HL-60 (cell line): ENCODE results near the gene SCOC.

Source experiments
- DNase-seq, 2 experiments: peaks; one replicate each; pipeline ENCODE4 v3.0.0-alpha.2; 2010 to 2020; ENCODE audit warnings: low read depth in 1 of 2, low spot score in 1 of 2
- H3K27ac ChIP-seq: fragments of 250-450 bp; sonication (Bioruptor Pico); replicated peaks from 2 replicates; pipeline ENCODE4 v1.5.1; 2020; ENCODE audit warnings: mild to moderate bottlenecking, moderate library complexity
- H3K27me3 ChIP-seq: fragments of 250-450 bp; sonication (Bioruptor Pico); 2 replicates; pipeline ENCODE4 v1.5.1; 2021; ENCODE audit warnings: mild to moderate bottlenecking, moderate library complexity; ENCODE audit not compliant: insufficient read depth, poor library complexity, severe bottlenecking
- H3K4me3 ChIP-seq: replicated peaks from 2 replicates; pipeline ENCODE4 v1.5.1; 2011; ENCODE audit warnings: mild to moderate bottlenecking, control low read depth, low read length; ENCODE audit not compliant: insufficient read depth
- GABPA ChIP-seq: IDR thresholded peaks from 2 replicates; pipeline ENCODE4 v1.6.1; 2012; ENCODE audit warnings: low read depth
- POLR2AphosphoS5 ChIP-seq: IDR thresholded peaks from 2 replicates; pipeline ENCODE4 v1.6.1; 2012; ENCODE audit warnings: low read depth
- SPI1 ChIP-seq: IDR thresholded peaks from 2 replicates; pipeline ENCODE4 v1.6.1; 2012; ENCODE audit warnings: low read depth, mild to moderate bottlenecking, borderline replicate concordance
- long read RNA-seq: library from polyadenylated mRNA; unstranded; transcript quantifications from one replicate; pipeline ENCODE4 v2.0.0, GENCODE V29; 2020
- TF ChIP-seq, protein P1 (sequence below): IDR thresholded peaks from 2 replicates; pipeline ENCODE4 v1.6.1; 2012; ENCODE audit warnings: low read depth; ENCODE audit not compliant: insufficient replicate concordance
- TF ChIP-seq, protein P2 (sequence below): IDR thresholded peaks from one replicate; pipeline ENCODE4 v1.5.1; 2011; ENCODE audit warnings: low read length, control low read depth, inconsistent platforms; ENCODE audit not compliant: insufficient read depth

SCOC gene
- long read RNA-seq, transcript SCOC-211 (4 exons, 1,959 nt): major isoform, 449 of 481 reads
- long read RNA-seq, transcript SCOC-207 (3 exons, 1,838 nt): minor isoform, 18 of 481 reads
- long read RNA-seq, partial matches to known transcripts: 2 of 481 reads
- long read RNA-seq, other reads (novel, unspliced or antisense): 12 of 481 reads

DNA sequence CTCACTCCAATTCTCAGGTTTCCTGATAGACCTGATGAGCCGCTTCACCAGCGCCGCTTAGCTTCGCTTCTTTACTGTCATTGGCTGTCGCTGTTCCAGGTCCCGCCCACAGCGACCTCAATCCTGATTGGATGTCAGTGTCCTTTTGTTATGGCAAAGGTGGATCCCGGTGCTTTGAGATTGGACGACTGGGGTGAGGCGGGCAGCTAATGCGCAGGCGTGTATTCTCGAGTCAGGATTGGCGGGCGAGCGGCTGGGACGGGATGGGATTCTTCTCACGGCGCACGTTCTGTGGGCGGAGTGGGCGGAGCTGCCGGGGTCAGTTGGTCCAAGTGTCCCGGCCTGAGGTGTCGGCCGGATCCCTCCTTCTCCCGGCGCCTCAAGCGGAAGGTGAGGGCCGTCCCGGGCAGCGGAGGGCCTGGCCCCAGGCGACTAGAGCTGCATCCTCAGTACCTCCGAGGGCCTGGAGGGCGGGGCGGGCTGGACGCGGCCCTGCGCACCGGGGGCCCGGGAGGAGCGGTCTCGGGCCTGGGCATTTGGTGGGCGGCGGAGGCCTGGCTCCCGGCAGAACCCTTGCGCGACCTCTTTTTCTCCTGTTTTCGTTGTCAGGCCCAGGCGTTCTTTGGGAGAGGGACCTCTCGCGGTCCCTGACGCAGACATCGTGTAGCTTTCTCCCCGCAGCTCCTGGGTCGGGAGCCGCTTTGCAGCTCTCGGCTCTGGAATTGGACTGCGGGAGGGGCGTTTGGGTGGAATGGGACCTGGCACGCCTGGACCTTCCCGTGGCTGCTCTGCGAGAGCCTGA lies at the start of gene SCOC:
SCOC (plus strand) TSS at position 319 of the 802 bp plus-strand sequence. CDS start 5,525 bp downstream, outside the sequence.
- TF ChIP-seq SPI1 (no peak), POLR2AphosphoS5 (peak; percentile 55)
- DNase-seq: peak; percentile 94 to 99
- Histone ChIP-seq H3K4me3 (peak within 1 kb of the TSS; percentile 93), H3K27ac (peak within 1 kb of the TSS; percentile 63), H3K27me3 (no peaks in the 10 kb centered on the region)

DNA sequence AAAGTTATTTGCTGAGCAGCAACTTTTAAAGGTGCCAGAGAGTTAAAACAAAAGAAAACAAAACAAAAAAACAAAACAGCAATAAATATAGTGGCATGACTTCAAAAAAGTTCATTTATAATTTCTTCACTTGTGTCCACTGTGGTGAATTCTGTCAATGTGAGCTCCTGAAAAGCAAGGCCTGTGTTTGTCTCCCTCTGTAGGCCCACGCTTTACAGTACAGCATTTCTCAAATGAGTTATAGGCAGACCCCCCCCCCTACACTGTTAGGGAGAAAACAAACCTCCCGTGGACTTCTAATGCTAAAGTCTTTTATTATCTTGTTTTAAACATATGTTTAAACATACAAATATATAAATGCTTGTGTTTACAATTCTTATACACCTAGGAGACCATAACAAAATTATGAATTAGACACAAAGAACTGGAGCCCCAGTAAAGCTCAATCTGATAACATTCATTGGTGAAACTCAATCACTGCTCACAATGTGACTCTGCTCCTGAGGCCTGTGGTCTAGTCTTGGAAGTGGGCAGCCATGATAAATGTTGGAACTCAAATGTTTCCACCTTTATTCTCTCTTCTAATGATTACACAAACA lies 47.0 kb upstream of the SCOC start:
- Histone ChIP-seq H3K4me3 (no peak overlapping the region), H3K27ac (no peak overlapping the region), H3K27me3 (no peaks in the 10 kb centered on the region)
- TF ChIP-seq, protein P1, sequence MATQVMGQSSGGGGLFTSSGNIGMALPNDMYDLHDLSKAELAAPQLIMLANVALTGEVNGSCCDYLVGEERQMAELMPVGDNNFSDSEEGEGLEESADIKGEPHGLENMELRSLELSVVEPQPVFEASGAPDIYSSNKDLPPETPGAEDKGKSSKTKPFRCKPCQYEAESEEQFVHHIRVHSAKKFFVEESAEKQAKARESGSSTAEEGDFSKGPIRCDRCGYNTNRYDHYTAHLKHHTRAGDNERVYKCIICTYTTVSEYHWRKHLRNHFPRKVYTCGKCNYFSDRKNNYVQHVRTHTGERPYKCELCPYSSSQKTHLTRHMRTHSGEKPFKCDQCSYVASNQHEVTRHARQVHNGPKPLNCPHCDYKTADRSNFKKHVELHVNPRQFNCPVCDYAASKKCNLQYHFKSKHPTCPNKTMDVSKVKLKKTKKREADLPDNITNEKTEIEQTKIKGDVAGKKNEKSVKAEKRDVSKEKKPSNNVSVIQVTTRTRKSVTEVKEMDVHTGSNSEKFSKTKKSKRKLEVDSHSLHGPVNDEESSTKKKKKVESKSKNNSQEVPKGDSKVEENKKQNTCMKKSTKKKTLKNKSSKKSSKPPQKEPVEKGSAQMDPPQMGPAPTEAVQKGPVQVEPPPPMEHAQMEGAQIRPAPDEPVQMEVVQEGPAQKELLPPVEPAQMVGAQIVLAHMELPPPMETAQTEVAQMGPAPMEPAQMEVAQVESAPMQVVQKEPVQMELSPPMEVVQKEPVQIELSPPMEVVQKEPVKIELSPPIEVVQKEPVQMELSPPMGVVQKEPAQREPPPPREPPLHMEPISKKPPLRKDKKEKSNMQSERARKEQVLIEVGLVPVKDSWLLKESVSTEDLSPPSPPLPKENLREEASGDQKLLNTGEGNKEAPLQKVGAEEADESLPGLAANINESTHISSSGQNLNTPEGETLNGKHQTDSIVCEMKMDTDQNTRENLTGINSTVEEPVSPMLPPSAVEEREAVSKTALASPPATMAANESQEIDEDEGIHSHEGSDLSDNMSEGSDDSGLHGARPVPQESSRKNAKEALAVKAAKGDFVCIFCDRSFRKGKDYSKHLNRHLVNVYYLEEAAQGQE: no peak
- no peak for TF ChIP-seq SPI1
- TF ChIP-seq POLR2AphosphoS5: no peak
- TF ChIP-seq, protein P2, sequence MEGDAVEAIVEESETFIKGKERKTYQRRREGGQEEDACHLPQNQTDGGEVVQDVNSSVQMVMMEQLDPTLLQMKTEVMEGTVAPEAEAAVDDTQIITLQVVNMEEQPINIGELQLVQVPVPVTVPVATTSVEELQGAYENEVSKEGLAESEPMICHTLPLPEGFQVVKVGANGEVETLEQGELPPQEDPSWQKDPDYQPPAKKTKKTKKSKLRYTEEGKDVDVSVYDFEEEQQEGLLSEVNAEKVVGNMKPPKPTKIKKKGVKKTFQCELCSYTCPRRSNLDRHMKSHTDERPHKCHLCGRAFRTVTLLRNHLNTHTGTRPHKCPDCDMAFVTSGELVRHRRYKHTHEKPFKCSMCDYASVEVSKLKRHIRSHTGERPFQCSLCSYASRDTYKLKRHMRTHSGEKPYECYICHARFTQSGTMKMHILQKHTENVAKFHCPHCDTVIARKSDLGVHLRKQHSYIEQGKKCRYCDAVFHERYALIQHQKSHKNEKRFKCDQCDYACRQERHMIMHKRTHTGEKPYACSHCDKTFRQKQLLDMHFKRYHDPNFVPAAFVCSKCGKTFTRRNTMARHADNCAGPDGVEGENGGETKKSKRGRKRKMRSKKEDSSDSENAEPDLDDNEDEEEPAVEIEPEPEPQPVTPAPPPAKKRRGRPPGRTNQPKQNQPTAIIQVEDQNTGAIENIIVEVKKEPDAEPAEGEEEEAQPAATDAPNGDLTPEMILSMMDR: peak; percentile 6
- TF ChIP-seq GABPA: no peak
- DNase-seq: peak; percentile 11 to 16

DNA sequence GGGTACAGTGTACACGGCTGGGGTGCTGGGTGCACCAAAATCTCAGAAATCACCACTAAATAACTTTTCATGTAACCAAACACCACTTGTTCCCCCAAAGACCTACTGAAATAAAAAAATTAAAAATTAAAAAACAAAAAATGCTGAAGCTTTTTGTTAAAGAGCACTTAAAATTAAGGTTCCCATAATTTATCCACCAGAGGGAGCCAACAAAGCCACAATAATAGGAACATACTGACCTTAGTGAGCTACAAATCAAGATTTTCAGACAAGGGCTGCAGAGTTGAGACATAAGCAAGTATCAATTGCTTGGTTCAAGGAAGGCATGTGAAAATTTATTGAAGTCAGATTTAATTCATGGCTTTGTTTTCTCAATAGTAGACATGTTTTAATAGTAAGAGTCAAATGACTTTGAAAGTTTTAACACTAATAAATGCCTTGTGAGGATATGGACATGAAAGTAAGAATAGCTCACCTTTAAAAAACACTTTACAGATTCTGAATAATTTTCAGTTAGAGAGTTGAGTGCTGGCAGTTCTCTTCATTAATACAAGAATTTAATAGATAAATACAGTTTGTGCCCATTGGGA lies 43.0 kb upstream of the SCOC start:
- Histone ChIP-seq H3K4me3 (no peak overlapping the region), H3K27me3 (no peaks in the 10 kb centered on the region), H3K27ac (no peak overlapping the region)
- DNase-seq: no peak
- TF ChIP-seq, protein P2: peak; percentile 10
- TF ChIP-seq SPI1 (no peak), POLR2AphosphoS5 (no peak)
- TF ChIP-seq, protein P1: no peak

DNA sequence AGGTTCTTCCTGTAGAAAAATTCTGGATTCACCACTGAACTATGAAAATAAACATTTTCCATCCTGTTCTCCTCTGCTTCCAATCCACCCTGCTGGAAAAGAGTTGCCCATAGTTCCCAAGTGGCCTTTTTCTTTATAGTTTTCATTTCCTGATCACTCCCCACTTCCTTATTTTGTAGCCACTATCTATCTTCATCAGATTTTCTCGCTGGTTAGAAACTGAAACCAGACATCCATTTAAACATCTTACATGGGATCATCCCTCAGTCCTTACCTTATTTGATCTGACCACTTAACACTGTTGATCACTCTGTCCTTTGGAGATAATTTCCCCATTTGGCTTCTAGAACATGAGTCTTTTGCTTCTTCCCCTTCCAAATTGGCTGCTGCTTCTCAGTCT lies 42.2 kb upstream of the SCOC start:
- no peak overlapping the region for H3K27ac ChIP-seq
- TF ChIP-seq SPI1: peak; percentile 93
- TF ChIP-seq, protein P2: no peak
- no peak for DNase-seq
- no peak overlapping the region for H3K4me3 ChIP-seq
- H3K27me3 ChIP-seq: no peaks in the 10 kb centered on the region
